RPMI7951 (cell line): Measurements from ENCODE around the gene HYAL1. TPM values are rescaled to one million over a fixed set of nuclear protein-coding genes. Genes with fewer than 3 reads are reported as not detected.
"Not testable (repeated sequence)": the region's sequence is repeated elsewhere in the genome, so short reads cannot be mapped to it uniquely, and the experiment has no call there.

Source experiments
- DNase-seq: peaks from one replicate; pipeline ENCODE4 v3.0.0-alpha.2; 2012; ENCODE audit warnings: low read depth
- total RNA-seq: library from RNA; depleted of rRNA; stranded (reverse); fragments of >200 nt; shearing (Covaris generic); gene quantifications from 2 replicates; pipeline ENCODE4 v1.2.3, GENCODE V29; 2014

The HYAL1 gene
- total RNA-seq, 1 experiment from 2014 or later = 0.72 TPM

- no peak for DNase-seq
Observed at GRCh38 chr3:50319181-50319893, 16.0 kb upstream of the HYAL1 start.

GRCh38 chr3:50318615-50319014 is 15.2 kb upstream of the HYAL1 start:
- DNase-seq = no peak

GRCh38 chr3:50318163-50318562 is 14.8 kb upstream of the HYAL1 start:
- DNase-seq = no peak

- no peak for DNase-seq
Observed at GRCh38 chr3:50317300-50317699, 13.9 kb upstream of the HYAL1 start.

- peak; percentile 54 for DNase-seq
Observed at GRCh38 chr3:50316657-50317242, 13.4 kb upstream of the HYAL1 start.

GRCh38 chr3:50314816-50315215 is 11.4 kb upstream of the HYAL1 start:
- DNase-seq = no peak

- no peak for DNase-seq
Observed at GRCh38 chr3:50314342-50314741, 11.0 kb upstream of the HYAL1 start.

GRCh38 chr3:50312041-50312440 is 8.7 kb upstream of the HYAL1 start:
- DNase-seq = not testable (repeated sequence)

- DNase-seq = no peak
Observed at GRCh38 chr3:50304601-50305000, 1.2 kb upstream of the HYAL1 start.

- no peak for DNase-seq
Observed at GRCh38 chr3:50302095-50303012, 1.0 kb downstream of the HYAL1 start.

GRCh38 chr3:50300681-50301254 is 2.6 kb downstream of the HYAL1 start:
- no peak for DNase-seq

- peak; percentile 40 for DNase-seq
Observed at GRCh38 chr3:50299929-50300680, 3.3 kb downstream of the HYAL1 start.

- no peak for DNase-seq
Observed at GRCh38 chr3:50299638-50299928, 3.8 kb downstream of the HYAL1 start.

- DNase-seq = peak; percentile 99
Observed at GRCh38 chr3:50298836-50299637, 4.3 kb downstream of the HYAL1 start, which contains the start of the genes HYAL3 and NAA80. HYAL3 (minus strand) TSS chr3:50299405; CDS start chr3:50295602, 3,803 bp downstream. NAA80 (minus strand) TSS chr3:50299405; CDS start chr3:50297463, 1,942 bp downstream.

GRCh38 chr3:50297896-50298725 is 5.3 kb downstream of the HYAL1 start:
- no peak for DNase-seq

- no peak for DNase-seq
Observed at GRCh38 chr3:50297384-50297775, 6.0 kb downstream of the HYAL1 start.

- DNase-seq = no peak
Observed at GRCh38 chr3:50296721-50297383, 6.5 kb downstream of the HYAL1 start.

- no peak for DNase-seq
Observed at GRCh38 chr3:50295553-50296431, 7.6 kb downstream of the HYAL1 start.
